ENCODE results near the gene HNRNPLL.

Gene HNRNPLL

DNA sequence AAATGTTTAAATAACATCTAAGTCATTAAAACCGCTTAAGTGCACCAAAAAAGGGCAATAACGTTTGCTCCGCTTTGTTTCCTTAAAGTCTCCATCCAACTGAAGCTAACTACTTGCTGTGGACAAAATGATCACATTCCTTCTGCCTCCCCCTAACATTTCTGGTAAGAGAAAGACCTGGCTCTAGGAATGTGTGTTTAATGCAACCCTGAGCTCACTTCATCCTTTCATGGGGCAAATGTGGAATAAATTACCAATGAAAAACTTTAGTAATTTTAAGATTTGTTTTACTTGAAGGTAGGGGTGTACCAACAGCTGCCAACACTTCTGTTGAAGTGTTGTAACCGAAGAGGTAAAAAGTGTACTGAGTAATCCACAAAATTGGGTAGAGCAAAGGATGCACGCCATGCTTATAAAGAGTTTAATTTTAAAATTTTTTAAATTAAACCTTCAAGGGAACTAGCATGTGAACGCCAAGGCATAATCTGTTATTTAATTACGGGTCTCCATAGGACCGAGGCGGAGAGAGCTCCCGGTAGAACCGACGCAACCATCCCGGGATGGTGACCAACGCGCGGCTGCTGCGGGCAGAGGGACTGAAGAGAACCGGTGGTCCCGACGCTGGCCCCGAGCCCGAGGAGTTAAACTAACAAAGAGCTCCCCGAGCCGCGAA lies 1.1 kb downstream of the HNRNPLL start:
- in situ Hi-C loops (cut with MboI; ENCODE audit: low pct_unique_long_range_greater_than_20kb, low sequenced_read_pairs, unreplicated experiment), result no loop called here
- DNase-seq (ENCODE audit: low spot score), result no peak
- TF ChIP-seq, protein P1, sequence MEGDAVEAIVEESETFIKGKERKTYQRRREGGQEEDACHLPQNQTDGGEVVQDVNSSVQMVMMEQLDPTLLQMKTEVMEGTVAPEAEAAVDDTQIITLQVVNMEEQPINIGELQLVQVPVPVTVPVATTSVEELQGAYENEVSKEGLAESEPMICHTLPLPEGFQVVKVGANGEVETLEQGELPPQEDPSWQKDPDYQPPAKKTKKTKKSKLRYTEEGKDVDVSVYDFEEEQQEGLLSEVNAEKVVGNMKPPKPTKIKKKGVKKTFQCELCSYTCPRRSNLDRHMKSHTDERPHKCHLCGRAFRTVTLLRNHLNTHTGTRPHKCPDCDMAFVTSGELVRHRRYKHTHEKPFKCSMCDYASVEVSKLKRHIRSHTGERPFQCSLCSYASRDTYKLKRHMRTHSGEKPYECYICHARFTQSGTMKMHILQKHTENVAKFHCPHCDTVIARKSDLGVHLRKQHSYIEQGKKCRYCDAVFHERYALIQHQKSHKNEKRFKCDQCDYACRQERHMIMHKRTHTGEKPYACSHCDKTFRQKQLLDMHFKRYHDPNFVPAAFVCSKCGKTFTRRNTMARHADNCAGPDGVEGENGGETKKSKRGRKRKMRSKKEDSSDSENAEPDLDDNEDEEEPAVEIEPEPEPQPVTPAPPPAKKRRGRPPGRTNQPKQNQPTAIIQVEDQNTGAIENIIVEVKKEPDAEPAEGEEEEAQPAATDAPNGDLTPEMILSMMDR (IDR thresholded peaks at IDR 0.05; ENCODE audit: extremely low read depth, insufficient read depth, missing control alignments), result no peak

DNA sequence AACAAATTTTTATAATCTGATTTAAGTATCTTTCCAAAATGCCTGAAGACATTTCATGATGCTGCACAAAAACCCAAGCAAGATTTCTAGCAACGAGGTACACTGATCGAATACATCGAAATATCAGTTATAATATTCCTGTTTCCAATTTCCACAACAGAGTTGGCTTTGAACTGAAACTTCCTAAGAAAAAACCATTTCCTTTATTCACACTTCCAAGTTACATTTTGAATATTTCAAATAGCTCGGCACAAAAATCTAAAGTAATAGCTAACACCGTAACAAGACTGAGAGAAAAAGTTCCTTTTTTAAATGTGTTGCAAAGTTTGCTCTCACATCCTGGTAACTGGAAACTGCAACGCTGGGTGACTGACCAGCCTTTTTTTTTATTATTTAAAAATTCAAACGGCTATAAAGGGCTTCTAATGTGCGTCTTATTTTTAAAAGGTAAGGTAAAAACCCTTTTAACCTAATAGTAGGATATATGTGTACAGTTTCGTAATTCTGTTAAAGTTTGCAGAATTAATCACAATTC lies 1.7 kb downstream of the HNRNPLL start:
- DNase-seq (ENCODE audit: low spot score), result no peak
- in situ Hi-C loops (cut with MboI; ENCODE audit: low pct_unique_long_range_greater_than_20kb, low sequenced_read_pairs, unreplicated experiment), result no loop called here
- TF ChIP-seq, protein P1 (IDR thresholded peaks at IDR 0.05; ENCODE audit: extremely low read depth, insufficient read depth, missing control alignments), result no peak

DNA sequence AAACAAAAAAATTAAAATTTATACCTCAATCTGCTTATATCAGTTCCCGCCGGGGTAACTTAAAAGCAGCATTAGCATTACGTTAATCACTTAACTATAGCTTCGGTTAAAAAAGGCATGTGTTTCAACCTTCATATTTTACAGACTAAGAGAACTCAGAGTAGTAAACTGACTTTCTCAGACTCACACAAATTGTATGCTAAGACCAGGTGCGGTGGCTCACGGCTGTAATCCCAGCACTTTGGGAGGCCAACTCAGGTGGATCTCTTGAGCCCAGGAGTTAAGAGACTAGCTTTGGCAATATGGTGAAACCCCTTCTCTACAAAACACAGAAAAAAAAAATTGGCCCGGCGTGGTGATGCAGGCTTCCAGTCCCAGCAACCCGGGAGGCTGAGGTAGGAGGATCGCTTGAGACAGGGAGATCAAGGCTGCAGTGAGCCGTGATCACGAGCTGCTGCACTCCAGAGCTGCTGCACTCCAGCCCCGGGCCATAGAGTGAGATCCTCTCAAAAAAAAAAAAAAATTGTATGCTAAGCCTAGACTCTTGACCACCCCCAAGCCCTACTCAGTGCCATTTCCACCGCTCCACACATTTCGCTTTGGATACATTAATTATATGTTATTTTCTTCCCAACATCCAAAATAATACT lies 2.4 kb downstream of the HNRNPLL start:
- in situ Hi-C loops (cut with MboI; ENCODE audit: low pct_unique_long_range_greater_than_20kb, low sequenced_read_pairs, unreplicated experiment), result no loop called here
- DNase-seq (ENCODE audit: low spot score), result no peak
- TF ChIP-seq, protein P1 (IDR thresholded peaks at IDR 0.05; ENCODE audit: extremely low read depth, insufficient read depth, missing control alignments), result no peak

DNA sequence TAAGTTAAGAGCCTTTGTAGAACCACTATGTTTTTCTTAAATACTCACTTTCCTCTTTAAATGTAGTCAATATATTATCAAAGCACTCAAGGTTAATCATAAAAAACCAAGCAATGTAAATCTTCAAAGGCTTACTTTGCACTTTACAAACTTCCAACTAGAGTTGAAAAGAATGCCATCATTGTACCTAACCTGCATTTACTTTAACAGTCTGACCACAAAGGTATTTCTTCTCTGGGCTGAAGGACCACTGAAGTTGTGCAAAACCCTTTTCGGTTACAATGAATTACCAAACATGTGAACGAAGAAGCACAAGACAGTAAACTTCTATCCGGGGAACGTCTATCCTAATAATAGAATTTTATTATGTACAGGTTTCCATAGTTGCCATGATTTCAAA lies 3.0 kb downstream of the HNRNPLL start:
- in situ Hi-C loops (cut with MboI; ENCODE audit: low pct_unique_long_range_greater_than_20kb, low sequenced_read_pairs, unreplicated experiment), result no loop called here
- no peak for DNase-seq (ENCODE audit: low spot score)
- TF ChIP-seq, protein P1 (IDR thresholded peaks at IDR 0.05; ENCODE audit: extremely low read depth, insufficient read depth, missing control alignments), result no peak

DNA sequence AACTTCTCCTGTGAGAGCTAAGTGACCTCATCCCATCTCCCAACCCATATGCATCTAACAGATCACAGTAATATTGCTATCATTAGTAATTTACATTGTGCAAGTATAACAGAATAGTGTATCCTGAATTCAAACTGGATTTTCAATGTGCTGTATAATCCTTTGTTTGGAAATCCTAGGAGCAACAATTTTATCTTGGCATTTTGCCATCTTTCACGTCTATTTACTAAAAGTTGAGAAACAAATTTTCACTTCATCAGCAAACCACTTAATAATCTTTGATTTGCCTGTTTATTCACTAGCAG lies 3.8 kb downstream of the HNRNPLL start:
- in situ Hi-C loops (cut with MboI; ENCODE audit: low pct_unique_long_range_greater_than_20kb, low sequenced_read_pairs, unreplicated experiment), result no loop called here
- TF ChIP-seq, protein P1 (IDR thresholded peaks at IDR 0.05; ENCODE audit: extremely low read depth, insufficient read depth, missing control alignments), result no peak
- DNase-seq (ENCODE audit: low spot score), result no peak

DNA sequence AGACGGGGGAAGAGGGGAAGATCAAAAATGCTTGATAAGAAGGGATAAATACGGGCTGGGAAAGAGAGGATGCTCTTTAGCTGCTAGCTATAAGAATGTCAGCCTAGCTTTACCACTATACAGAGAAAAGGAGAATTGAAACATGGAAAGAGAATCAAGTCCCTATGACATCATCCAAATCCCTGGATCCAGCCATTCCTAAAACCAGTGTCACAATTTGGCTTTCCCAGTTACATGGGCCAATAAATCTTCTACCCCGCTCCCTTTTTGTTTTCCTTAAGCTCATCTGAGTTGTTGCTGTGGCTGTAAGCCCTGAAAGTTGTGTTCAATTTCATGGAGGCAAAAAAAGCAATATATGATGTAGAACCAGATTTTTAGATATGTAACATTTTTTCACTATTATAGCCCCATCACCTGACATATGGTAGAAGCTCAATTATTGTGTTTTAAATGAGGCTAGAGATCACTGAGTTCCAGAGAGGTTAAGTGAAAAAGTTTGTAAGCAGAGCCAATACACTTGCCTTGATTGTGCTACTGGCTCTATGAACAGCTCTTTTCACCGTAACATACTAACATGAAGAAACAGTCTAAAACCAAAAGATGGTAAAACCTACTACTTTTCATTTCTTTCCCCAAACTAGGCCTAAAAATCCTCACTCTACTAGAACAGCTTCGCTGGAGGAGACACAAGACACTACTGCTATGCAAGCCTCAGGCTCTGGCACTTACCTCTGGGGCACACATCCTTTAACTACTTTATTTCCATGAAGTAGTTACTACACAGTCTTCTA lies 4.3 kb downstream of the HNRNPLL start:
- TF ChIP-seq, protein P1 (IDR thresholded peaks at IDR 0.05; ENCODE audit: extremely low read depth, insufficient read depth, missing control alignments), result no peak
- no peak for DNase-seq (ENCODE audit: low spot score)
- in situ Hi-C loops (cut with MboI; ENCODE audit: low pct_unique_long_range_greater_than_20kb, low sequenced_read_pairs, unreplicated experiment), result no loop called here

Data from GM13977 (cell line).